ENCODE results near the gene CBR4. TPM values are rescaled to one million over a fixed set of nuclear protein-coding genes. Genes with fewer than 3 reads are reported as not detected.

CBR4 gene
- total and polyA plus RNA-seq, 2 donors (not counting 3 experiments of a cell fraction or from before 2014, with no cell fraction given) = 4.8 to 26.3 TPM

GRCh38 chr4:169058312-169058711 is 48.3 kb upstream of the CBR4 start:
- peaks cover 16% of the 10 kb centered on the region for H3K4me1 ChIP-seq (ENCODE audit: control insufficient read depth, extremely low read depth, insufficient read depth, low read length)
- TF ChIP-seq JUN (IDR thresholded peaks at IDR 0.05; ENCODE audit: borderline replicate concordance, insufficient read depth, insufficient read length, low read depth) (no peak), CTCF (IDR thresholded peaks at IDR 0.05; ENCODE audit: extremely low read depth in 1 of 2, insufficient read depth in 1 of 2, low read depth in 1 of 2, low read length in 2 of 2) (no peak), POLR2AphosphoS5 (IDR thresholded peaks at IDR 0.05; ENCODE audit: insufficient read depth, low read depth, low read length) (no peak), FOS (IDR thresholded peaks at IDR 0.05; ENCODE audit: borderline replicate concordance, insufficient read depth, low read length) (no peak), EZH2 (IDR thresholded peaks at IDR 0.05; ENCODE audit: borderline replicate concordance, low read depth, low read length, severe bottlenecking) (no peak), MYC (IDR thresholded peaks at IDR 0.05; ENCODE audit: low read depth, low read length) (no peak), POLR2A (IDR thresholded peaks at IDR 0.05; ENCODE audit: low read depth, low read length) (no peak), GATA2 (IDR thresholded peaks at IDR 0.05; ENCODE audit: insufficient read depth, insufficient read length, low read depth, low read length) (no peak)
- TF ChIP-seq, protein P1, sequence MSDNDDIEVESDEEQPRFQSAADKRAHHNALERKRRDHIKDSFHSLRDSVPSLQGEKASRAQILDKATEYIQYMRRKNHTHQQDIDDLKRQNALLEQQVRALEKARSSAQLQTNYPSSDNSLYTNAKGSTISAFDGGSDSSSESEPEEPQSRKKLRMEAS (IDR thresholded peaks at IDR 0.05; ENCODE audit: insufficient read depth, insufficient read length) = no peak
- no TSS peak for BruUV-seq (replicated peaks)
- FAIRE-seq (no peak), DNase-seq (ENCODE audit: low read depth, low spot score) (no peak)
- dilution Hi-C loops (cut with MboI; ENCODE audit: extremely low pct_ligation_motif_present, low sequenced_read_pairs) (no loop called here), intact Hi-C loops (cut with micrococcal nuclease) (no loop called here)
- H3K4me2 ChIP-seq (ENCODE audit: insufficient read depth, low read length) = no peak overlapping the region
- POLR2A ChIA-PET = interaction anchor here (0.6 kb wide), 1 partner anchor 48 kb away, joined by 3 read pairs; the partner anchor contains the start of gene CBR4
- H3K9ac ChIP-seq (replicated peaks; ENCODE audit: extremely low read depth, insufficient read depth, low read length) = no peak overlapping the region
- CTCF ChIA-PET = interaction anchor here (0.6 kb wide), 1 partner anchor 233 kb away, joined by 3 read pairs; no protein-coding TSS in a partner anchor
- no peaks in the 10 kb centered on the region for H3K9me1 ChIP-seq (replicated peaks; ENCODE audit: control insufficient read depth, extremely low read depth, insufficient read depth, low read length)
- H3K9me3 ChIP-seq (replicated peaks; ENCODE audit: control insufficient read depth, insufficient read depth, low read length) = no peaks in the 10 kb centered on the region
- no peak overlapping the region for H3K4me3 ChIP-seq (replicated peaks in 1 of 3; ENCODE audit: insufficient read depth in 1 of 3, low read depth in 1 of 3, low read length in 3 of 3)
- H4K20me1 ChIP-seq (replicated peaks; ENCODE audit: control insufficient read depth, extremely low read depth, insufficient read depth, low read length) = no peaks in the 10 kb centered on the region
- no peaks in the 10 kb centered on the region for H3K79me2 ChIP-seq (ENCODE audit: control insufficient read depth, insufficient read depth, low read length)
- no peaks in the 10 kb centered on the region for H3K36me3 ChIP-seq (ENCODE audit: control insufficient read depth in 2 of 2, extremely low read depth in 1 of 2, insufficient read depth in 2 of 2, low read length in 2 of 2)
- H3K27me3 ChIP-seq (ENCODE audit: control insufficient read depth in 2 of 2, insufficient read depth in 2 of 2, low read length in 2 of 2) = no peaks in the 10 kb centered on the region
- H3K27ac ChIP-seq (ENCODE audit: insufficient read depth, low read depth, low read length) = no peak overlapping the region
- H2AFZ ChIP-seq (ENCODE audit: low read depth, low read length) = no peak overlapping the region
